Loucy (cell line): ENCODE data around the gene CCDC57.

ENCODE experiments used
- H2AFZ ChIP-seq: fragments of 200-600 bp; sonication (generic); 2 replicates; pipeline ENCODE4 v1.6.0; 2016; ENCODE audit warnings: antibody characterized with exemption, mild to moderate bottlenecking, low read length, moderate library complexity
- H3F3A ChIP-seq: fragments of 200-600 bp; 2 replicates; pipeline ENCODE4 v1.6.0; 2016; ENCODE audit warnings: antibody characterized with exemption, low read depth, mild to moderate bottlenecking
- H3K27me3 ChIP-seq: fragments of 200-600 bp; sonication (generic); 2 replicates; pipeline ENCODE4 v1.6.1; 2014; ENCODE audit warnings: low read length, mild to moderate bottlenecking; ENCODE audit not compliant: insufficient read depth, poor library complexity, severe bottlenecking
- H3K36me3 ChIP-seq: fragments of 200-600 bp; sonication (generic); 2 replicates; pipeline ENCODE4 v1.6.1; 2016; ENCODE audit warnings: low read length; ENCODE audit not compliant: insufficient read depth
- H3K4me1 ChIP-seq: fragments of 200-600 bp; sonication (generic); 2 replicates; pipeline ENCODE4 v1.5.1; 2014; ENCODE audit warnings: low read length, mild to moderate bottlenecking; ENCODE audit not compliant: insufficient read depth, poor library complexity, severe bottlenecking
- H3K4me2 ChIP-seq: fragments of 200-600 bp; sonication (generic); 2 replicates; pipeline ENCODE4 v1.6.0; 2014; ENCODE audit warnings: antibody characterized with exemption, low read length, low read depth, mild to moderate bottlenecking; ENCODE audit not compliant: poor library complexity, severe bottlenecking
- H3K4me3 ChIP-seq: fragments of 200-600 bp; sonication (generic); 2 replicates; pipeline ENCODE4 v1.5.1; 2014; ENCODE audit warnings: low read length, mild to moderate bottlenecking, mixed read lengths; ENCODE audit not compliant: poor library complexity, severe bottlenecking
- H3K79me2 ChIP-seq: fragments of 200-600 bp; sonication (generic); 2 replicates; pipeline ENCODE4 v1.6.1; 2014; ENCODE audit warnings: low read length; ENCODE audit not compliant: insufficient read depth
- H3K9ac ChIP-seq: fragments of 200-600 bp; sonication (generic); 2 replicates; pipeline ENCODE4 v1.6.0; 2014; ENCODE audit warnings: mild to moderate bottlenecking, low read depth, low read length, moderate library complexity; ENCODE audit not compliant: poor library complexity, severe bottlenecking
- H3K9me2 ChIP-seq: fragments of 200-600 bp; sonication (generic); replicated peaks from 2 replicates; pipeline ENCODE4 v1.6.1; 2016; ENCODE audit warnings: low read depth, low read length, mixed read lengths
- H3K9me3 ChIP-seq: fragments of 200-600 bp; sonication (generic); 2 replicates; pipeline ENCODE4 v1.6.1; 2014; ENCODE audit warnings: mild to moderate bottlenecking, antibody characterized with exemption, low read length, low read depth; ENCODE audit not compliant: insufficient read depth
- H4K20me1 ChIP-seq: fragments of 200-600 bp; sonication (generic); 2 replicates; pipeline ENCODE4 v1.6.0; 2014; ENCODE audit warnings: antibody characterized with exemption, low read length, mild to moderate bottlenecking; ENCODE audit not compliant: insufficient read depth, poor library complexity, severe bottlenecking
- EZH2phosphoT487 ChIP-seq: fragments of 200-600 bp; IDR thresholded peaks from 2 replicates; pipeline ENCODE4 v1.6.1; 2018; ENCODE audit warnings: antibody characterized with exemption, mild to moderate bottlenecking, moderate library complexity, borderline replicate concordance
- TF ChIP-seq, protein P1 (sequence below): fragments of 200-600 bp; sonication (generic); conservative IDR thresholded peaks from 2 replicates; pipeline ENCODE4 v1.5.1; 2014; ENCODE audit warnings: mild to moderate bottlenecking, antibody characterized with exemption, low read length

The CCDC57 gene

DNA sequence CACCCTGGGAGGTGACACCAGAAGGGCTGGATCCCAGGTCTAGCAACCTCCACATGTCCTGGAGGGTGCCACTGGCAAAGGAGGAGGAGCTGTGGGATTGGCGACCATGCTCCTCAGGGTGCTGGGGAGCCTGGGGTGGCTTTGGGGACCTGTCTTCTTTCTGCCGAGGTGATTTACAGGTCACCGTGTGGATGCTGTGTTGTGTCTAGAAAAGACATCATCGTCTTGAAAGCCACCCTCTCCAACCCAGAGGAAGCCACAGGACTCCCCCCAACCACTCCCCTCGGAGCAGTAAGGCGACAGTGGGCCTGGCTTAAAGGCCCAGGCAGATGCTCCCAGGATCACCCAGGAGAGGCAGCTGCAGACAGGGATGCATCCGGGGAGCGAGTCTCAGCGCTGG lies 84.9 kb downstream of the CCDC57 start:
- H3K4me2 ChIP-seq, result peak overlapping the region; percentile 76

DNA sequence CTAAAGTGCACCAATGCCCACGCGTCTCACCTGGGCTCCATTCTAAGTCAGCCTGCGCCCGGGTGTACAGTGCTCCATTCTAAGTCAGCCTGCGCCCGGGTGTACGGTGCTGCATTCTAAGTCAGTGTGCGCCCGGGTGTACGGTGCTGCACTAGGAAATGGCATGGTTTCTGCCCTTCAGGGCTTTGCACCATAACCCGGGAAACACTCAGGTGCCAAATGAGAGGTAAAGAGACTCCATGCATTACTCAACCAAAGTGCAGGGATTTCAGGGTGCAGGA lies 85.4 kb downstream of the CCDC57 start:
- TF ChIP-seq, protein P1, sequence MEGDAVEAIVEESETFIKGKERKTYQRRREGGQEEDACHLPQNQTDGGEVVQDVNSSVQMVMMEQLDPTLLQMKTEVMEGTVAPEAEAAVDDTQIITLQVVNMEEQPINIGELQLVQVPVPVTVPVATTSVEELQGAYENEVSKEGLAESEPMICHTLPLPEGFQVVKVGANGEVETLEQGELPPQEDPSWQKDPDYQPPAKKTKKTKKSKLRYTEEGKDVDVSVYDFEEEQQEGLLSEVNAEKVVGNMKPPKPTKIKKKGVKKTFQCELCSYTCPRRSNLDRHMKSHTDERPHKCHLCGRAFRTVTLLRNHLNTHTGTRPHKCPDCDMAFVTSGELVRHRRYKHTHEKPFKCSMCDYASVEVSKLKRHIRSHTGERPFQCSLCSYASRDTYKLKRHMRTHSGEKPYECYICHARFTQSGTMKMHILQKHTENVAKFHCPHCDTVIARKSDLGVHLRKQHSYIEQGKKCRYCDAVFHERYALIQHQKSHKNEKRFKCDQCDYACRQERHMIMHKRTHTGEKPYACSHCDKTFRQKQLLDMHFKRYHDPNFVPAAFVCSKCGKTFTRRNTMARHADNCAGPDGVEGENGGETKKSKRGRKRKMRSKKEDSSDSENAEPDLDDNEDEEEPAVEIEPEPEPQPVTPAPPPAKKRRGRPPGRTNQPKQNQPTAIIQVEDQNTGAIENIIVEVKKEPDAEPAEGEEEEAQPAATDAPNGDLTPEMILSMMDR, result no peak
- no peak for TF ChIP-seq EZH2phosphoT487
- H3K9ac ChIP-seq, result peak overlapping the region; percentile 62
- H3F3A ChIP-seq, result 0 out of 2 replicates have a peak, but pooled peaks cover 3% of the 10 kb centered on the region
- H4K20me1 ChIP-seq, result no peaks in the 10 kb centered on the region
- peaks cover 31% of the 10 kb centered on the region; the same call in 1 of the 2 replicates for H3K36me3 ChIP-seq
- peak overlapping the region; percentile 76 for H3K4me2 ChIP-seq
- H2AFZ ChIP-seq, result no peak overlapping the region
- H3K9me2 ChIP-seq, result no peaks in the 10 kb centered on the region
- peaks cover 4% of the 10 kb centered on the region; the same call in 1 of the 2 replicates for H3K79me2 ChIP-seq
- peak overlapping the region; percentile 54 for H3K4me3 ChIP-seq
- peaks cover 24% of the 10 kb centered on the region for H3K4me1 ChIP-seq
- no peaks in the 10 kb centered on the region for H3K27me3 ChIP-seq
- no peaks in the 10 kb centered on the region for H3K9me3 ChIP-seq

More for the DNA sequence above, 84.9 kb downstream of the CCDC57 start:
- Histone ChIP-seq H3K9ac (peak overlapping the region; percentile 62), H3F3A (0 out of 2 replicates have a peak, but pooled peaks cover 3% of the 10 kb centered on the region), H3K9me3 (no peaks in the 10 kb centered on the region), H3K4me3 (no peak overlapping the region), H3K9me2 (no peaks in the 10 kb centered on the region), H3K4me1 (peaks cover 24% of the 10 kb centered on the region), H3K36me3 (peaks cover 27% of the 10 kb centered on the region; the same call in 1 of the 2 replicates), H3K27me3 (no peaks in the 10 kb centered on the region), H3K79me2 (peaks cover 4% of the 10 kb centered on the region; the same call in 1 of the 2 replicates), H4K20me1 (no peaks in the 10 kb centered on the region), H2AFZ (no peak overlapping the region)
- TF ChIP-seq, protein P1, result no peak
- no peak for TF ChIP-seq EZH2phosphoT487

DNA sequence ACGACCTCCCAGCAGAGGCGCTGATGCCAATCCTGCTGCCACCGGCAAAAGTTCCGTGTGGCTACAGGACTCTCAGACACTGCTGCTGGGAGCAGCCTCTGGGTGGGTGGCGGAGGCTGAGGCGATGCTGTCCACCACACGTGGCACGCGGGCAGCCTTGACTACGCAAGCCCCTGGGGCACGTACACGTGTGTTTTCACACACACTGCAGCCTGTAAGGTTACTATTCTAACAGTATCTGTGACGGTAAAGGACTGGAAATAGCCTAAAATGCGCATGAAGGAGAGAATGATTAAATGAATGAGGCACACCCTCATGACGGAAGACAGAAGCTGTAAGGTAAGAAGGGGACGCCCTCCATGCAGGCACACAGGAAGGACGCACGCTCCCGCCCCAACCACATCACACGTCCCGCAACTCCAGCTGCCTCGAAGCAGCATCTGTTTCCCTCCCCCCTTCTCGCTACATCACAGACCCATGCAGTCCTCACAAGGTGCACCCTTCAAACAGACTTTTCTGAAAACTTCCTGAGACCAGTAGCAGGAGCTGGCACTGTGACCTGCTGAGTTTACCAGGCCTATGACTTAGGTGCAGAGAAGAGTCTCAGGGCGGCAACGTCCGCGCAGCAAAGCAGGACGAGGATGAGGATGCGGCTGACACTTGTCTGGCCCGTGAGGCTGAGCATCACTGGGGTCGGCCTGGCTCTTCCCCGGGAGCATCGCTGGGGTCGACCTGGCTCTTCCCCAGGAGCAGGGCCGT lies 85.9 kb downstream of the CCDC57 start:
- Histone ChIP-seq H3K9ac (peak overlapping the region; percentile 62), H3K4me3 (peak overlapping the region; percentile 54), H4K20me1 (no peaks in the 10 kb centered on the region), H3K9me2 (no peaks in the 10 kb centered on the region), H3K79me2 (peaks cover 4% of the 10 kb centered on the region; the same call in 1 of the 2 replicates), H2AFZ (no peak overlapping the region), H3K9me3 (no peaks in the 10 kb centered on the region), H3K4me2 (peak overlapping the region; percentile 76), H3K36me3 (peaks cover 35% of the 10 kb centered on the region; the same call in 1 of the 2 replicates), H3K27me3 (no peaks in the 10 kb centered on the region), H3F3A (0 out of 2 replicates have a peak, but pooled peaks cover 3% of the 10 kb centered on the region), H3K4me1 (peaks cover 24% of the 10 kb centered on the region)
- TF ChIP-seq, protein P1, result no peak
- no peak for TF ChIP-seq EZH2phosphoT487
